Astrocyte of the cerebellum (primary cell): ENCODE results near the gene INPP5E.

ENCODE experiments used
- DNase-seq: peaks from one replicate; pipeline ENCODE4 v3.0.0-alpha.2; 2011; ENCODE audit warnings: low read depth
- H3K4me3 ChIP-seq: 2 replicates; pipeline ENCODE4 v1.5.1; 2011; ENCODE audit warnings: mild to moderate bottlenecking, low read depth, low read length, moderate library complexity
- in situ Hi-C: cut with HindIII; loops from 2 replicates; pipeline ENCODE4 v1.10.0; 2017; ENCODE audit warnings: low sequenced_read_pairs
- TF ChIP-seq, protein P1 (sequence below): IDR thresholded peaks from 2 replicates; pipeline ENCODE4 v1.5.1; 2012; ENCODE audit warnings: low read length, low read depth, moderate library complexity, mild to moderate bottlenecking; ENCODE audit errors: missing control alignments

INPP5E gene

DNA sequence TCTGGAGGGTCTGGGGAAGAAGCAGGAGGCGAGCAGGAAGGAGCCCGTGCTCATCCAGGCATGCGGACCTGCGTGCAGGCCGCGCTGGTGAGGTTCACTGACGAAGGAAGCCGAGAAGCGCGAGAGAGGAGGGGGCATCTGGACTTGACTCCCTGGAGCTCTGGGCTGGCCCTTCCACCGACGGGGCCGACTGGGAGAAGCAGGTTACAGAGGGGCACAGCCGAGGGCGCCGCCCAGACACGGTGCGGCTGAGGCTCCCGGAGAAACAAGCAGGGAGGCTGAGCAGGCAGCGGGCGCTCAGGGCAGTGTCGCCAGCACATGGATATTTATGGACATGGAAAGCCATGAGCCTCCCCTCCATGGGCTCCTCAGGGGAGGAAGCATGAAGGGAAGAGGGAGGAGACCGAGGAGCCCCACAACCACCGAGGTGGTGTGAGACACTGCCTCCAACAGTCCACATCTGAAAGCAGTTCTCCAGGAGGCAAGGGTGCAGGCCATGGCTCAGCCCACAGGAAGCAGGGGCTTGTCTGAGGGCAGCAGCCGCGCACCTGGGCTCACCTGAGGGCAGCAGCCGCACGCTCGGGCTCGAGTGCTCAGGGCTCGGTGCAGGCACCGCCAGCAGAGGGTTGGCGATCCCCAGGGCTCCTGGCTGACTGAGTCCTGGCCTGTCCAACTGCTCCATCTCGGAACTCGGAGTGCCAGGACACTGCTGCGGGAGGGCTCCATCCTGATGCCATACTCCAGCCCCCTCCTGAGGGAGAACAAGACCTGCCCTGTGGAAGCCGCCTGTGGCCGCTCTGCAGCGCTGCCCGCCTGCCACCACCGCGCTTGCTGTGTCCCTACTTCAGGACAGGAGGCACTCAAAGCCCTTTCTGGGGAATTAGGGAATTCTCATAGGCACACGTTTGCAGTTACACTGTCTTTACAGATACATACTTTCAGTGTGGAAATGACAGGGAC, 15.7 kb upstream of the INPP5E start:
- H3K4me3 ChIP-seq = no peak overlapping the region
- TF ChIP-seq, protein P1, sequence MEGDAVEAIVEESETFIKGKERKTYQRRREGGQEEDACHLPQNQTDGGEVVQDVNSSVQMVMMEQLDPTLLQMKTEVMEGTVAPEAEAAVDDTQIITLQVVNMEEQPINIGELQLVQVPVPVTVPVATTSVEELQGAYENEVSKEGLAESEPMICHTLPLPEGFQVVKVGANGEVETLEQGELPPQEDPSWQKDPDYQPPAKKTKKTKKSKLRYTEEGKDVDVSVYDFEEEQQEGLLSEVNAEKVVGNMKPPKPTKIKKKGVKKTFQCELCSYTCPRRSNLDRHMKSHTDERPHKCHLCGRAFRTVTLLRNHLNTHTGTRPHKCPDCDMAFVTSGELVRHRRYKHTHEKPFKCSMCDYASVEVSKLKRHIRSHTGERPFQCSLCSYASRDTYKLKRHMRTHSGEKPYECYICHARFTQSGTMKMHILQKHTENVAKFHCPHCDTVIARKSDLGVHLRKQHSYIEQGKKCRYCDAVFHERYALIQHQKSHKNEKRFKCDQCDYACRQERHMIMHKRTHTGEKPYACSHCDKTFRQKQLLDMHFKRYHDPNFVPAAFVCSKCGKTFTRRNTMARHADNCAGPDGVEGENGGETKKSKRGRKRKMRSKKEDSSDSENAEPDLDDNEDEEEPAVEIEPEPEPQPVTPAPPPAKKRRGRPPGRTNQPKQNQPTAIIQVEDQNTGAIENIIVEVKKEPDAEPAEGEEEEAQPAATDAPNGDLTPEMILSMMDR = no peak
- in situ Hi-C loops = no loop called here
- DNase-seq = no peak

- DNase-seq = no peak
- H3K4me3 ChIP-seq = no peak overlapping the region
- TF ChIP-seq, protein P1 = no peak
- in situ Hi-C loops = no loop called here
Measured at GRCh38 chr9:136454026-136454796, 14.6 kb upstream of the INPP5E start.

- H3K4me3 ChIP-seq = no peak overlapping the region
- DNase-seq = no peak
- in situ Hi-C loops = no loop called here
- TF ChIP-seq, protein P1 = no peak
Measured at GRCh38 chr9:136453326-136453725, 13.7 kb upstream of the INPP5E start.

DNA sequence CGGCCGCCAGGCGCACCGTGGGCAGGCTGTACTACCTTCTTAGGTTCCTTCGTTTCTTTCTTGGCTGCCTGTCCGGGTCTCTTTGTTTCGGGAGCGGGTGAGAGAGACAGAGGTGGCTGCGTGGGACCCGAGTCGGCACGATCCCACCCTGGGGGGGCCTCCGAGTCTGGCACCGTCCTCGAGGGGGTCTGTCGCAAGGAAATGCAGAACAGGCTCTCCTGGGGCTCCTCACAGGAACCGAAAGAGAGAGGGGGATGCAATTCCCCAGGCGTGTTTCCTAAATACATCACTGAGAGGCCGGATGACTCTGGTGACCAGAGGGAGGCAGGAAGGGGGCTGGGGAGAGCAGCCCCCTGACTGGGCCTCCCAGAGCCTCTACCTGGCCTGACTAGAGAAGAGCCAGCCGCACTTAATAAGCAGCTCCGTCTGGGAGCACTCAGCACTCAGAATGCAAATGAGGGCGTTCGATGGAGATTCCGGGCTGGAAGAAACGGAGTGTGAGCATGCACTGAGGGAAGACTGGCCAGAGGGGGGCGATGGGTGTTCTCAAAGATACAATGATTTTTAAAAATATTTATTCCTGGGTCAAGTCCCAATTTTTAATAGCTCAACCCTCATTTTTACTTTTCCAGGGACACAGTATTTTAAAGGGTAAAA, 11.7 kb upstream of the INPP5E start:
- no peak overlapping the region for H3K4me3 ChIP-seq
- TF ChIP-seq, protein P1 = no peak
- no peak for DNase-seq
- in situ Hi-C loops = no loop called here

DNA sequence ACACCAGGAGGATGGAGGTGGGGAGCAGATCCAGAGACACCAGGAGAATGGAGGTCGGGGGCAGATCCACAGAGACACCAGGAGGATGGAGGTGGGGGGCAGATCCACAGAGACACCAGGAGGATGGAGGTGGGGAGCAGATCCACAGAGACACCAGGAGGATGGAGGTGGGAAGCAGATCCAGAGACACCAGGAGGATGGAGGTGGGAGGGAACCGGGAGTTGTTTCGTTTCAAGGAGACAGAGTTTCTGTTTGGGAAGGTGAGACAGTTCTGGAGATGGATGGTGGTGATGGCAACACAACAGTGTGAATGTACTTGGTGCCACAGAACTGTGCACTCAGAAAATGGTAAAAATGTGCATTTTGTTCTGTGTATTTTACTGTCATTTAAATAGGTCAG, 9.0 kb upstream of the INPP5E start:
- in situ Hi-C loops = no loop called here
- TF ChIP-seq, protein P1 = no peak

GRCh38 chr9:136447173-136447778, 7.6 kb upstream of the INPP5E start:
- no peak for DNase-seq
- TF ChIP-seq, protein P1 = no peak
- no peak overlapping the region for H3K4me3 ChIP-seq
- in situ Hi-C loops = no loop called here

More for the DNA sequence above, 9.0 kb upstream of the INPP5E start:
- DNase-seq = no peak
- H3K4me3 ChIP-seq = no peak overlapping the region
